Globus pallidus (tissue), 1 donor: ENCODE results near the gene MAP7.
"Not testable (repeated sequence)": the region's sequence is repeated elsewhere in the genome, so short reads cannot be mapped to it uniquely, and the experiment has no call there.

Experiments
- DNase-seq: peaks from one replicate; pipeline ENCODE4 v3.0.0-alpha.2; 2015; ENCODE audit warnings: low spot score

The MAP7 gene

DNA sequence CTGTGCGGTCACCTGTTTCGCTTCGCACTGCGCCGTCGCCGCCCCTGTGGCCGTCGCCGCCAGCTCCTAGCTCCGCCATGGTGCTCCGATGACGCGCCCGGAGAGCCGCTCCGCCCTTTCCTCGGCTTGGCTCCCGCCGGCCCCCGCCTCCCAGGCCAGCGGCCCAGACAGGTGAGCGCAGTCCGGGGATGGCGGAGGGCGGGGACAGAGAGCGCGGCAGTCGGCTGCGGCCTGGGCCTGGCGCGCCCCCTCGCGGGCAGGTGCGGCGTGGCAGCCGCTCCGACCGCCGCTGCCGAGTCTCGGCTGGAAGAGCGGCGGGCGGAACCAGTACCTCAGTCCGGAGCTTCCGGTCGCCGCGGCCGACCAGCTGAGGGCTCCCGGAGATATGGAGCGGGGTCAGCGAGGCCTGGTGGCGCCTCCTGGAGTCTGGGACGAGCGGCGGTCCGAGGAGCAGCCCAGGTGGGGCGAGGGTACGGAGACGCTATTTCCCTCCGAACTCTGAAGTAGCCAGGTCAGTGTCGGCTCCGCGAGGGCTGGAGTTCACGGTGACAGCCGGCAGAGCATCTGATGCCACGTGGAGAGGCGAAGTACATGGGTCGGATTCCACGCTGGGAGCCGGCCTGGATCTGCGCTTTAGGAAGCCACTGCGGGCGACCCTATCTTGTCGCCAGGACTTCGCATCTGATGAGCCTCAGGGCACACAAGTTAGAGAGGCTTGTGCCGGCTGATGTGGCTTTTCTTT, at the start of gene MAP7:
Gene MAP7, minus strand, starts transcription at position 93 of the 742 bp plus-strand sequence. Its CDS starts 14 bp downstream, at position 79.
- peak; percentile 30 for DNase-seq

DNA sequence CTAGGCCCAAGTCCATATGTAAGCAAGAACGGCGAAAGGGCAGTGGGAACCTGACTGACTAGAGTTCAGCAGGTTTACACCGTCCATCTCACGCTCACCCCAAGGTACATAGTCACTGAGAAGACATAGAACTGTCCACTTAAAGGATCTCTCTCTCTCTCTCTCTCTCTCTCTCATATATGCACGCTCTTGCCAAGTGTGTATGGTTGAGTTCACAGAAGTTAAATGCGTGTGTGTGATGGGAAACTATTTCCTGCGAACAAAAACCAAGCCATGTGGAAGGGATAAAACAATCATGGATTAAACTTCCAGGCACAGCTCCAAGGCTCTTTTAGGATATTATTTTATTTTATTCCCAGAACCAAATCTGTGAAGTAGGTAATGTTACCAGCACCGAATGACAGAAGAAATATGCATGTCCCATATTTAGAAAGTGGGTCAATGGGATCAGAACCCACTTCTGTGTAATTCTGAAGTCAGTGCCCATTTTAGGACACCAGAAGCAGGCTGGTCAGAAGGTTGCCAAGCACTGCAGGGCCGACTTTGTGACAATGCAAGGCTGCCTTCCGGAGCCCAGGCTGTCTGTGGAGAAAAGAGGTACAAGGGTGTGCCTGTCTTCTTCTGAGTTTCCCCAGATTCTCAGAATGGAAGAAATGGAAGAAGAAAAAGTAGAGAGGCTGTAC, 49.2 kb upstream of the MAP7 start:
- DNase-seq: no peak

DNA sequence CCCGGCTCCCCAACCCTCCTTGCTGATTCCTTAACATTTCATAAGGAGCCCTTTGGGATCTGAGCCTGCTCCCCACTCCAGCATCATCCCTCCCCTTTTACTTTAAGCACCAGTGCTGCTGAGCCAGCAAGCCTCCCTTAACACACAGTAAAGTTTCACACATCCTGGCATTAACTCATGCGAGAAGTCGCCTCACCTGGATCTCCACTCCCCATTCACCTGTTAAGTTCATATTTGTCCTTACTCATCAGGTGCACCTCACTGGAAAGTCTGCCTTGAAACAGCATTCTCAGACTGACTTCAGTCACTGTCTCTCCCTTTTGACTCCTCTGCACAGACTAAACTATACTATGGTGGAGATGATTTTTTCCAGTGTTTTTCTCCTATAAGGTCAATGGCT, 47.8 kb upstream of the MAP7 start:
- DNase-seq: no peak

DNA sequence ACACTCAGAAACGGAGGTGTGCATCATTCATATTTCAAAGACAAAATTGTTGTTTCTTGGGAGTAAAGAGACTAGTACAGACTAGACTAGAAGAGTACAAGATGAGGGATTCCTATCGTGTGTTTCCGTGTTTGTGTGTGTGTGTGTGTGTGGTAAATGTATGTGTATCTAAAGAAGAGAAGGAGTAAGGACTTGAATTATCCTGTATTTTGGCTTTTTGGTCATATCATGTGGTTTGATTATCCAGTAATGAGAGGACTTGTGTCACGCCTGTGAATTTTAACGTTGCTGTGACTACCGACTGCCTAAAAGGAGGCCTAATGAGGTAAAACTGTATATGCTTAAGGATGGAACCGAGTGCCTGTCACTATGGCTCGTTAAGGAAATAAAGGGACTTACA, 44.4 kb upstream of the MAP7 start:
- no peak for DNase-seq

DNA sequence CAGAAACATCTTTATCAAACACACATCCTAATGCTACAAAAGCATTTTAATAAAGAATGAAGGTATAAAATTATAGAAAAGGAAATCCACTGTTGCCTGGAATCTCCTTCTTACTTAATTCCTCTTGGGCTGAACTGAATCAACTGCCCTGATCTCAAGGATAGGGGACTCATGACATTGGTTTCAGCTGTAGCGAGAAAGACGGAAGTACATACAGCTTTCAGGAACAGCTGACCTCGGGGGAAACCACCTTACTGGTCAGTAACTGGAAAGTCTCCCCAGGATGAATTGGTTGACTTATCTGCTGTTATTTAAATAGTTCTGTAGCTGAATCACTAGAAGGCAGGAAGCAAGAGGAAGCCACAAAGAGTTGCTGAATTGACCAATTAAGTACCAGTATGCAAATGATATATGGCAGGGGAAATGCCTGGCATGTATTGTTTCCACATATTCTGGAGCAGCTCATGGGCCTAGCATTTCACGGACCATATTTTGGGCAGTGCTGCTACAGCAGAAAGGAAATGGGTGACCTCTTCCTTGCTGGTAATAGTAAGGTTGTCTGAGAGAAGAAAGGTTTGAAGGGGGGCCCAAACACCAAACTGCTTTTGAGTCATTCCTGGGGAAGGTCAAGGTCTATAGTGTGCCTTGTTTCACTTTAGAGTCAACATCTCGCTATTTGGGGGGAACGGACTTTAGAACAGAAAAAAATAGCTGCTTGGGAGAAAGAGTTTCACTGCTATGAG, 43.7 kb upstream of the MAP7 start:
- peak; percentile 25 for DNase-seq

DNA sequence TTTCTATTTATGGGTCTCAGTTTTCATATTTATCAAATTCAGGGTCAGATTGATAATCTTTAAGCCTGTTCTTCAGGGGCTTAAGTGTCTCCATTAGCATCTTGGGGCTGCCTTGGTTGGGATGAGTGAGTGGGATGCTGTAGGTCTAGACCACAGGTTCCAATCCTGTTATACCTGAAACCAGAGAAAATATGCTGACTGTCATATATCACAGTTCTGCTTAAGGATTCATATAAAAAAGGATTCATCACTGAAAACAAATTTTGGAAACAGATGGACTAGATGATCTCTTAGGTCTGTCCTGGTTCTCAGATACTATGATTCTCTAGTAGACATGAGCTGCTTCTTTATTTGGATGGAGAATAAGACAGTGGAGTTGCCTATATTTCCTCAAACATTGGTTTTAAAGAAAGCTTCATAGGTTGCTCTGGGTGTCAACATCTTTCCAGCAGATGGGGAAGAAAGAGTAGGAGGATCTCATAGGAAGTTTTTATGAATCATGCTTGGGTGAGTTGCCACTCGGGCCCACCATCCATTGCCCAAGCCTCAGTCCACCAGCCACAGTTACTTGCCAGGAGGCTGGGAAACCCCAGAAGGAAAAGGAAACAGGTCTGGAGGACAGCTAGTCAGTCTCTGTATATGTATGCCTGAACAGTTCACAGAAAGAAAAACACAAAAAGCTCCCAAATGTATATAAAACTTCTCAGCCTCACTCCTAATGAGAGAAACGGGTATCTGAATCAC, 42.9 kb upstream of the MAP7 start:
- no peak for DNase-seq

DNA sequence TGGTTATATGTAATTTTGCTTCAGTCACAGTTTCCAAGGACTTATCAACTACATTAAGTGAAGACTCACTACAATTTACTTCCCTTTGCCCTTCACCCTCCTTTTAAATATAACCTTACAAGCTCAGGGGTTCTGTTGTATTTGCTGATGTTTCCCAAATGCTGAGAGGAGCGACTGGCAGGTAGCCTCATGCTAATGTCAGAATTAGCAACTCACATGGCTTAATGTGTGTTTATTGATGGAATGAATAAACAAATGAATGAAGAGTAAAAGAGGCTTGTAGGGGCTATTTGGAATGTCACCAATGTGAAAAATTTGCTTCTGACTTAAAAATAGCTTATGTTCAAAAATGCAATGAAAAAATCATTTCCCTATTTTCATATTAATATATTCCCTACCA, 41.4 kb upstream of the MAP7 start:
- no peak for DNase-seq

DNA sequence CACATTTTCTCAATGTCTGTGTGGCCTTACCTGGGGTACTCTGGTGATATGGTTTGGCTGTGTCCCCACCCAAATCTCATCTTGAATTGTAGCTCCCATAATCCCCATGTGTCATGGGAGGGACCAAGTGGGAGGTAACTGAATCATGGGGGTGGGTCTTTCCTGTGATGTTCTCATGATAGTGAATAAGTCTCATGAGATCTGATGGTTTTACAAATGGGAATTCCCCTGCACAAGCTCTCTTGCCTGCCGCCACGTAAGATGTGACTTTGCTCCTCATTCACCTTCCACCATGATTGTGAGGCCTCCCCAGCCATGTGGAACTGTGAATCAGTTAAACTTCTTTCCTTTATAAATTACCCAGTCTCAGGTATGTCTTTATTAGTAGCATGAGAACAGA, 40.6 kb upstream of the MAP7 start:
- DNase-seq: not testable (repeated sequence)

DNA sequence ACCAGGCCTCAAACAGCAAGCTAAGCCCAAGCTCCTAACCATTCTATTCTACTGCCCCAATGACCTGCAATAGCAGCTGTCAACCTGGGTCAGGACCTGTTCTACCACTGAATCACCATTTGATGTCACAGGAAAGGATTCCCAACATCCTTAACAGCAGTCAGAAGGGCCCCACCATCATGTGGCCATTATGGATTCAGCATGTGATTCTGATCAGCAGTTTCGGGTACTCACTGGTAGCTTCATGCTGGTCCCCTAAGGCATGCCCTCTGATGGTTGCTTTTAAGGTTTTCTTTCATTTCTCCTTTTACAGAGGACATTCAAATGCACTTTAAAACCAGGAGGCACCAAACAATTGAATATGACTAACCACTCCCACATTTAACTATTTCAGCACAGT, 37.3 kb upstream of the MAP7 start:
- DNase-seq: no peak

DNA sequence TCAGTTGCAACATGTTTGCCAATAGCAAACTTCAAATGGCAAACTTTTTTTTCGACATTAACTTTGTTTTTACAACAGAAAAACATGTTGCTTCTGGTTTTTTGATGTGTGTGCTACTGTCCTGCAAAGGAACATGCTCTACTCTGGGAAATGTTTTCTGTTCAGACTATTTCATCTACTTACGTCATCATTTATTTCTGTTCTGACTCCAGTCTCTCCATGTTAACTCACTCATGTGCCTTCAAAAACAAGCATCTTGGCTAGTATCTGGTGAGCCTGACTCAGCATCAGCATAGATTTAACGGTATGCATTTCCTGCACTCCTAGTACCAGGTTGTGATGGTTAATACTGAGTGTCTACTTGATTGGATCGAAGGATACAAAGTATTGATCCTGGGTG, 36.1 kb upstream of the MAP7 start:
- no peak for DNase-seq

DNA sequence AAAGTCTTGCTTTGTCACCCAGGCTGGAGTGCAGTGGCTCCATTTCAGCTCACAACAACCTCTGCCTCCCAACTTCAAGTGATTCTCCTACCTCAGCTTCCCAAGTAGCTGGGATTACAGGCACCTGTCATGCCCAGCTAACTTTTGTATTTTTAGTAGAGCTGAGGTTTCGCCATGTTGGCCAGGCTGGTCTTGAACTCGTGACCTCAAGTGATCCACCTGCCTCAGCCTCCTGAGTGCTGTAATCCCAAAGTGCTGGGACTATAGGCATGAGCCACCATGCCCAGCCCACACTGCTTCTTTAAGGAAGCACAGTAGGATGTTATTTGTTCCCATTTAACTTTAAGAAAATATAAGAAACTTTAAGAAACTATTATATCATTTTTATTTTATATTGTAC, 35.3 kb upstream of the MAP7 start:
- DNase-seq: not testable (repeated sequence)

DNA sequence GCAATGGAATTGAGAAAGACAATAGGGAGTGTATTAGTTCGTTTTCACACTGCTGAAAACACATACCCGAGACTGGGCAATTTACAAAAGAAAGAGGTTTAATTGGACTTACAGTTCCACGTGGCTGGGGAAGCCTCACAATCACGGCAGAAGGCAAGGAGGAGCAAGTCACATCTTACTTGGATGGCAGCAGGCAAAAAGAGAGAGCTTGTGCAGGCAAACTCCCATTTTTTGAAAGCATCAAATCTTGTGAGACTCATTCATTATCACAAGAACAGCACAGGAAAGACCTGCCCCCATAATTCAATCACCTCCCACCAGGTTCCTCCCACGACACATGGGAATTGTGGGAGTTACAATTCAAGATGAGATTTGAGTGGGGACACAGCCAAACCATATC, 34.1 kb upstream of the MAP7 start:
- not testable (repeated sequence) for DNase-seq

DNA sequence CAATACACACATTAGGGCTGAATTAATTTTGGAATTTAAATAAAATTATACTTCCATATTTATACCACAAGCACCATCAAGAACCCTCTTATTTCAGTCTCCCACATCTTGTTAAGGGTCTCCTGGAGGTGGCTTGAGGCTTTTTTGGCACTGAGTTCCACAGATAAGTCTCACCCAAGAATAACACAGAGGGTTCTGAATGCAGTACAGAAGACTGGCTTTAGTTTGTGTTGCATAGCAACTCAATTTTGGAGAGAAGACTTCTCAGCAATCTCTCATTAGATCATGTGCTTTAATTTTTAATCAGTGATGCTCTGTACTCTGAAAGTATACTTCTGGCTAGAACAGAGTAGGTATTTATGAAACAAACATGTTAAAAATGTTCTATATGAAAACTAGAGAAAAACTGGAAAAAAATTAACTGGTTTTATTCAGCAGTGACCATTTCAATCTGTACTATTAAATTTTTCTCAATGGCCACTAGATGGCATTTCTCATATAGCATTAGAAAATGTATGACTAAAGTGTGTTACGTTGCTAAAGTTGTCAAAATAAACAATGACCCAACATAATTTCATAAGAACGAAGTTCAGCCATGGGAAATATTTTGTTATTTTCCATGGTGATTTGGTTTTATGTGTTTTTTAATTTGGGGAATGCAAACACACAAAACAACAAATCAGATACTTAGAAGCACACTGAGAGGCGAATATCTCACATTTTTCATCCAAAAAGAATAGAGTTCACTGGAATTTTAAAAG, 32.7 kb upstream of the MAP7 start:
- peak; percentile 20 for DNase-seq

DNA sequence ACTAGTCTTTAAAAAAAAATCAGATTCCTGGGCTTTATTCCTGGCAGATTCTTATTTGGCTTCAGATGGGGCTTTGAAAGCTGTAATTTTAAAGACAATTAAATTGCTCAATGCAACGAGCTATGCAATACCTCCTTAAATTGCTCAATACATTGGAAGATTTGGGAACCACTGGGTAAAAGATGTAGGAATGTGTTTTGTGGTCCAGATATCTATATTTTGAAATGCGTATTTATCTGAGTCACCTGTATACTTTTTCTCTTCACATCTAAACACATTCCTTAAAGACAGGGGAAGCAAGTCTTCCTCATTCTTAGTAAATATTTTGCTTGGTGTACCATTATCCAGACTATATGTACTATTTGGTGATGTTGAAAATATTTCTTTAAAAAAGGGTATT, 29.6 kb upstream of the MAP7 start:
- no peak for DNase-seq

DNA sequence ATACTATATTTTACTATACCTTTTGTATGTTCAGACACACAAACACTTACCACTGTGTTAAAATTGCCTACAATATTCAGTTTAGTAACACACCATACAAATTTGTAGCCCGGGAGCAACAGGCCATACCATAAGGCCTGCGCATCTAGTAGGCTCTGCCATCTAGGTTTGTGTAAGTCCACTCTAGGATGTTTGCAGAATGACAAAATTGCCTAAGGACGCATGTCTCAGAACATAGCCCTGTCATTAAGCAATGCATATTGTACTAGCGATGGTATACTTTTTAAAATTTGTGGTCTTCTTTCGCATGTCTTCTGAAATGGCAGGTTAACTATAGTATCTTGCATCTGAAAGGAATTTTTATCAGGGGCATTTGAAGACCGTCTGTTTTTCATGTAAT, 26.6 kb upstream of the MAP7 start:
- DNase-seq: no peak

DNA sequence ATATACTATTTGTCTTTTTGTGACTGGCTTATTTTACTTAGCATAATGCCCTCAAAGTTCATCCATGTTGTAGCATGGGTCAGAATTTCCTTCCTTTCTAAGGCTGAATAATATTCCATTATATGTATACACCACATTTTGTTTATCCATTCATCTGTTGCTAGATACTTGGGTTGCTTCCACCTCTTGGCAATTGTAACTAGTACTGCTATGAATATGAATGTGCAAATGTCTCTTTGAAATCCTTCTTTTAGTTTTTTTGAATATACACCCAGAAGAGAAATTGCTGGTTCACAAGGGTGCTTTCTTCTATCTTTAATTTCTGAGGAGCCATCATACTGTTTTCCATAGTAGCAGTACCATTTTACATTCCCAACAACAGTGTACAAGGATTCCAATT, 21.3 kb upstream of the MAP7 start:
- DNase-seq: no peak

DNA sequence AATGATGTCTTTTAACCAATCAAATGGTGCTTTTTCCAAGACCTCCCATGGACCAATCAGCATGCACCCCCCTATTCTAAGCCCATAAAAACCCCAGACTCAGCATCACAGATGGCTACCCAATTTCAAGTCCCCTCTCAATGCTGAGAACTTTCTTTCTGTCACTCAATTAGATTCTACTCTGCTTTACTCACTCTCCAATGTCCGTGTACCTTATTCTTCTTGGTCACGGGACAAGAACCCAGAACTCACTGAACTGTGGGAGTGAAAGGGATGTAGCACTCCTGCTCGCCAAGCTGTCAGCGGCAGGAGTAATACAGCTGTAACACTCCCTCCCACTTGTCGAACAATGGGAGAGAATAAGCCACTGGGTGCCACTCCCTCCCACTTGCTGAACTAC, 20.8 kb upstream of the MAP7 start:
- no peak for DNase-seq

DNA sequence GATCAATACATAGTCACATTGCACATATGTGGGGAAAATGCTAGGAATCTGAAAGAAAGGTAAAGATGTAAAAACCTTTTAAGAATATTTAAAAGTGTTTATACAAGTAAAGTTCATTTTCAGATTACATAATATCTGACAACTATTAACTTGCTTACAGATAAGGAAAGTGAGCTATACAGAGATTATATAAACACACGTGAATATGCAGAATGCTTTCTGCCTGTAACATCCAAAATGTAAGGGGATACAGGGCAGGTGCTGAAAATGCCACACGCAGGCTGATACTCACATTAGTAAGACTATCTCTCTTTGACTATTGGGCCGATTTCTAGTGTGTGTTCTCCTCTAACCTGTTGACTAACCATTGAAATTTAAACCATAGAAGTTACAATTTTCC, 17.9 kb upstream of the MAP7 start:
- DNase-seq: no peak

DNA sequence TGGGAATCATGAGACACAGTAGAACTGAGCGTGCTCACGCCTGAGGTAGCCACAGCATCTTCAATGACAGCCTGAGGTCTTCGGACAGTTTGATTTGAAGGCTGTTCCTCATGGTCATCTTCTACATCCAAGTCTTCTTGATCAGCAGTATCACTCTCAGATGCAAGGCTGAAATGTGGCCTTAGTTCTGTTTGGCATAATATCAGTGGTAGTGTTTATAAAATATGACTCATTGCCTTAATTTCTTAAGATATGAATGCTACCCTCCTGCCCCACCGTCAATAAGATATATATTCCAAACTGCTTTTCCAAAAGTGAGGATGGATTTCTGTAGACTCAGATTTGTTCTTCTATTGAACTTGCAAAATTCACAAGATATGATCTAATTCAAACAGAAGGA, 17.5 kb upstream of the MAP7 start:
- DNase-seq: no peak

DNA sequence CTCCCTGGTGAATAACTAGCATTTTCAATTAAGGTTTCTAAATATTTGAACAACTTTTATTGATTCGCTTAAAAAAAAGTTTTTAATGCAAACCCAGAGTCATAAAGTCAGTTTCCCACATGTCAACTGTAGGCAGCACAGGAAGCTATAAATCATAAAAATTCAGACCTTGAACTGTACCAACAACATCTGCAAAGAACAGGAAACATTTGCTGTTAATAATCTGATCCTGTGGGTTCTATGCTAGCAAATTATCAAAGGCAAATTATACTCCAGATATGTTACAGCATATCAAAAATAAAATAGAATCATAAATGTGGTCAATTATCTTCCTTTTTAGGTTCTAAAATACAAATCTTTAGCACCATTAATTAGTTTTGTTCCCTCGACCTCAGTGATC, 16.6 kb upstream of the MAP7 start:
- no peak for DNase-seq

DNA sequence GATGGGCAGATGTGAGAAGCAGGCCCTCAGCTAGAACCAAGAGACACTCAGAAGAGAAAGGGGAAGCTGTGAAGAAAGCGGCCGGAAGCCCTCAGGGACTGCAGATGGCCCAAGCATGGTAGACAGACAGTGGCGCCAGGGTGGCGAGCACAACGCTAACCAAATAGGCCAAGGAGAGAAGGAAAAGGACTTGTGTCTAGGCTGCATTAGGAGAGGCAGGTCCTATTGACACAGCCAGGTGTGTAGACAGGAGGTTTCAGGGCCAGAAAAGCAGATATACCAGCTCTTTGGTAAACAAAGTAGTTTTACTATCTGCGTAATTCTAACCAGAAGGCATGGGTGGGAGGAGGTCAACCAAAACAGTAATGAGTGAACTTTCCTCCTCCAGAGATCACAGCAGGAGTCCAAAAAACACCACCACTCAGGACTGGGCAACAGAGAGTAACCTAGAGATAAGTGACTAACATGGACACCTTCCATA, 15.8 kb upstream of the MAP7 start:
- no peak for DNase-seq

DNA sequence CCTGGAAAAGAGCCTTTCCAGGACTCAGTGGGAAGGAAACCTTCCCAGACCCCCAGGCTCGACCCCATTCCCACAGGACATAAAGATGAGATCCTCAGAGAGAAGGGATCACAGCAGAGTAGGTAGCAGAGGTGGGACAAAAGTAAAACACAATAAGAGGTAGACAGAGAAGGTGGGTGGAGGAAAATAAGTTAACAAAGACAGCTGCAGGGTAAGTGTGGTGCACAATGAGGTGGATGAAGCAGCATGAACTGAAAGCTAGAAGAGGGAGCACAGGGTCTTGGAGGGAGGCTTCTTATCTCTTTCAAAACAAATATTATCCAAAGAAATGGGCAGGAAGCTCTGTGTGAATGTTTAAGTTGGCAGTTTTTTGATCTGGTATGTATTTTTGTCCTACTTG, 14.0 kb upstream of the MAP7 start:
- no peak for DNase-seq
